B cell (primary cell): ENCODE results near the gene ARID4B. TPM values are rescaled to one million over a fixed set of nuclear protein-coding genes. Genes with fewer than 3 reads are reported as not detected.

Experiments
- ATAC-seq: fragments of 200-7000 bp; cut with Tn5 transposase; one replicate; pipeline ENCODE4 v1.10.0; 2021; ENCODE audit warnings: low read depth, mild to moderate bottlenecking, moderate number of reproducible peaks, moderate library complexity
- CTCF ChIA-PET: fragments of 350-600 bp; sonication (Branson Sonifier 250); formaldehyde crosslinking; loops from one replicate; lab custom pipeline; 2021; ENCODE audit warnings: antibody characterized with exemption, inconsistent platforms; lab: Charles Lee
- POLR2A ChIA-PET: fragments of 350-600 bp; sonication (Branson Sonifier 250); formaldehyde crosslinking; loops from one replicate; lab custom pipeline; 2021; ENCODE audit warnings: antibody characterized with exemption; lab: Charles Lee
- DNase-seq: peaks from one replicate; pipeline ENCODE4 v3.0.0; 2013
- H2AFZ ChIP-seq: 2 replicates; pipeline ENCODE4 v1.6.1; 2012; ENCODE audit warnings: mild to moderate bottlenecking, low read depth, low read length; ENCODE audit not compliant: insufficient read depth, poor library complexity, severe bottlenecking
- H3K27ac ChIP-seq, 2 donors: 1 replicate in 1 of 2; 2 replicates in 1 of 2; pipeline ENCODE4 v1.5.1; 2012 to 2013; ENCODE audit warnings: low read length in 2 of 2, mild to moderate bottlenecking in 2 of 2, moderate library complexity in 1 of 2
- H3K27me3 ChIP-seq, 4 experiments: fragments of 200-600 bp in 1 of 4; sonication (generic) in 1 of 4; replicated peaks in 1 of 4; 1 replicate in 2 of 4; 2 replicates in 2 of 4; pipeline versions ENCODE4 v1.6.1 to v1.7.0; 2013 to 2016; ENCODE audit warnings: low read length in 3 of 4, mild to moderate bottlenecking in 2 of 4, mixed read lengths in 1 of 4, moderate library complexity in 1 of 4; ENCODE audit not compliant: insufficient read depth in 4 of 4, control insufficient read depth in 3 of 4; ENCODE audit errors: control extremely low read depth in 1 of 4
- H3K36me3 ChIP-seq, 2 experiments: replicated peaks in 1 of 2; 1 replicate in 1 of 2; 2 replicates in 1 of 2; pipeline versions ENCODE4 v1.6.1 to v1.7.1; 2013; ENCODE audit warnings: low read length in 1 of 2; ENCODE audit not compliant: insufficient read depth in 2 of 2, control insufficient read depth in 1 of 2; ENCODE audit errors: control extremely low read depth in 1 of 2, extremely low read depth in 1 of 2
- H3K4me1 ChIP-seq, 2 donors: fragments of 200-600 bp in 1 of 2; sonication (generic) in 1 of 2; 1 replicate in 1 of 2; 2 replicates in 1 of 2; pipeline versions ENCODE4 v1.5.1 to v1.6.1; 2013 to 2017; ENCODE audit warnings: low read length in 2 of 2; ENCODE audit not compliant: control insufficient read depth in 2 of 2, insufficient read depth in 2 of 2
- H3K4me2 ChIP-seq: replicated peaks from 2 replicates; pipeline ENCODE3; 2012; ENCODE audit warnings: mild to moderate bottlenecking, low read depth, low read length; ENCODE audit not compliant: poor library complexity, severe bottlenecking
- H3K4me3 ChIP-seq, 5 experiments: fragments of 200-600 bp in 1 of 5; sonication (generic) in 1 of 5; 1 replicate in 3 of 5; 2 replicates in 2 of 5; pipeline versions ENCODE4 v1.5.1 to v1.7.0; 2011 to 2016; ENCODE audit warnings: low read length in 4 of 5, mild to moderate bottlenecking in 4 of 5, low read depth in 2 of 5, control low read depth in 1 of 5, moderate library complexity in 1 of 5; ENCODE audit not compliant: insufficient read depth in 1 of 5; ENCODE audit errors: control extremely low read depth in 1 of 5, extremely low read depth in 1 of 5
- H3K79me2 ChIP-seq: fragments of 200-600 bp; sonication (generic); one replicate; pipeline ENCODE4 v1.6.0; 2016; ENCODE audit warnings: low read length; ENCODE audit not compliant: control insufficient read depth, insufficient read depth
- H3K9ac ChIP-seq: fragments of 200-600 bp; sonication (generic); 2 replicates; pipeline ENCODE4 v1.6.1; 2017; ENCODE audit warnings: mild to moderate bottlenecking, low read length, moderate library complexity
- H3K9me3 ChIP-seq, 3 donors: one replicate each; pipeline versions ENCODE4 v1.6.1 to v1.7.1; 2013; ENCODE audit warnings: low read length in 2 of 3; ENCODE audit not compliant: control insufficient read depth in 2 of 3, insufficient read depth in 1 of 3; ENCODE audit errors: control extremely low read depth in 1 of 3
- H4K20me1 ChIP-seq: 2 replicates; pipeline ENCODE4 v1.6.0; 2012; ENCODE audit warnings: mild to moderate bottlenecking, low read length; ENCODE audit not compliant: insufficient read depth, control insufficient read depth, poor library complexity, severe bottlenecking
- H3K27ac Mint-ChIP-seq: one replicate; pipeline ENCODE4 v1.8.0; 2021; ENCODE audit warnings: mixed read lengths
- H3K27me3 Mint-ChIP-seq: one replicate; pipeline ENCODE4 v1.8.0; 2021; ENCODE audit warnings: mixed read lengths
- H3K4me1 Mint-ChIP-seq: one replicate; pipeline ENCODE4 v1.8.0; 2021; ENCODE audit warnings: mixed read lengths
- H3K4me3 Mint-ChIP-seq: one replicate; pipeline ENCODE4 v1.8.0; 2021; ENCODE audit warnings: mixed read lengths
- H3K9me3 Mint-ChIP-seq: one replicate; pipeline ENCODE4 v1.8.0; 2022; ENCODE audit warnings: mixed read lengths; ENCODE audit not compliant: insufficient read depth
- CTCF ChIP-seq: fragments of 200-600 bp; IDR thresholded peaks from one replicate; pipeline ENCODE4 v1.8.0; 2022; ENCODE audit warnings: antibody characterized with exemption, mild to moderate bottlenecking
- EZH2 ChIP-seq: IDR thresholded peaks from 2 replicates; pipeline ENCODE4 v1.6.1; 2012; ENCODE audit warnings: borderline replicate concordance, low read depth, mild to moderate bottlenecking, moderate library complexity, low read length; ENCODE audit not compliant: insufficient read depth, poor library complexity, severe bottlenecking
- WGBS: methylation state at CpG from one replicate; pipeline ENCODE4 v1.1.5; 2013; ENCODE audit warnings: missing lambda C conversion rate; ENCODE audit not compliant: insufficient coverage; 5-methylcytosine and 5-hydroxymethylcytosine counted together
- intact Hi-C: fragments of 100-400 bp; cut with micrococcal nuclease; formaldehyde crosslinking; loops from one replicate; pipeline ENCODE4 v1.10.0; 2022
- polyA minus RNA-seq: library from RNA; depleted of rRNA, polyadenylated mRNA; stranded (reverse); fragments of >200 nt; gene quantifications from 2 replicates; pipeline ENCODE4 v1.2.3, GENCODE V29; 2012
- polyA plus RNA-seq: library from polyadenylated mRNA; depleted of rRNA; stranded (reverse); fragments of >200 nt; gene quantifications from 2 replicates; pipeline ENCODE4 v1.2.3, GENCODE V29; 2012
- total RNA-seq, 2 donors: library from RNA; stranded (reverse); fragments of 120-200 nt in 1 of 2; gene quantifications; 1 replicate in 1 of 2; 2 replicates in 1 of 2; pipeline versions ENCODE4 v1.2.3 to v1.2.4, GENCODE V29; 2013 to 2022

Gene ARID4B
- total RNA-seq (101 and 110 TPM in 2 replicates), polyA plus RNA-seq (13.2 and 23.0 TPM in 2 replicates), polyA minus RNA-seq (53.0 and 79.6 TPM in 2 replicates)
- 74.3 TPM for total RNA-seq (2013)

GRCh38 chr1:235327559-235328270 lies at the start of gene ARID4B:
ARID4B (minus strand) TSS chr1:235328179; CDS start chr1:235326919, 1,260 bp downstream.
- Histone ChIP-seq H3K36me3 (peaks cover 0 to 1% of the 10 kb centered on the region in 2 experiments), H3K9ac (peak within 1 kb of the TSS; percentile 96), H3K9me3 (no peaks in the 10 kb centered on the region), H4K20me1 (peaks cover 61% of the 10 kb centered on the region), H3K27me3 (no peaks in the 10 kb centered on the region), H3K4me2 (peak within 1 kb of the TSS; percentile 85), H3K4me1 (peaks cover 38 to 63% of the 10 kb centered on the region in 2 donors), H3K4me3 (peak within 1 kb of the TSS; percentile 89 to 99 (median 99)), H2AFZ (peak within 1 kb of the TSS; percentile 90), H3K27ac (peak within 1 kb of the TSS; percentile 89 to 98), H3K79me2 (peaks cover 89% of the 10 kb centered on the region)
- peak; percentile 4 for ATAC-seq
- TF ChIP-seq EZH2: no peak
- TF ChIP-seq CTCF: no peak
- intact Hi-C loops: loop anchor here (1.0 to 10.0 kb wide), 10 partner anchors 40 to 1467 kb away; partner anchors contain the start of genes B3GALNT2, COA6, IRF2BP2 and LYST
- Mint-ChIP-seq H3K4me3 (peak within 1 kb of the TSS; percentile 99), H3K4me1 (peaks cover 50% of the 10 kb centered on the region), H3K9me3 (no peaks in the 10 kb centered on the region), H3K27me3 (no peaks in the 10 kb centered on the region), H3K27ac (peak within 1 kb of the TSS; percentile 98)
- DNase-seq: no peak
- ChIA-PET CTCF (interaction anchor here (1.0 to 2.7 kb wide), 2 partner anchors 40 to 89 kb away, joined by 3 to 8 read pairs; partner anchors contain the start of gene TBCE), POLR2A (interaction anchor here (0.6 to 1.4 kb wide), 6 partner anchors 14 to 839 kb away, joined by 3 to 6 read pairs (median 3); partner anchors contain the start of gene RBM34)
- WGBS: under 1% methylated on average over 54 of the region's 58 CpGs
